GM18861 (cell line): Measurements from ENCODE around the gene P2RY12.

Experiments used
- ATAC-seq: cut with Tn5 transposase; IDR thresholded peaks from one replicate; pipeline ENCODE4 v1.9.1; 2021; ENCODE audit not compliant: unreplicated experiment

P2RY12 gene

DNA sequence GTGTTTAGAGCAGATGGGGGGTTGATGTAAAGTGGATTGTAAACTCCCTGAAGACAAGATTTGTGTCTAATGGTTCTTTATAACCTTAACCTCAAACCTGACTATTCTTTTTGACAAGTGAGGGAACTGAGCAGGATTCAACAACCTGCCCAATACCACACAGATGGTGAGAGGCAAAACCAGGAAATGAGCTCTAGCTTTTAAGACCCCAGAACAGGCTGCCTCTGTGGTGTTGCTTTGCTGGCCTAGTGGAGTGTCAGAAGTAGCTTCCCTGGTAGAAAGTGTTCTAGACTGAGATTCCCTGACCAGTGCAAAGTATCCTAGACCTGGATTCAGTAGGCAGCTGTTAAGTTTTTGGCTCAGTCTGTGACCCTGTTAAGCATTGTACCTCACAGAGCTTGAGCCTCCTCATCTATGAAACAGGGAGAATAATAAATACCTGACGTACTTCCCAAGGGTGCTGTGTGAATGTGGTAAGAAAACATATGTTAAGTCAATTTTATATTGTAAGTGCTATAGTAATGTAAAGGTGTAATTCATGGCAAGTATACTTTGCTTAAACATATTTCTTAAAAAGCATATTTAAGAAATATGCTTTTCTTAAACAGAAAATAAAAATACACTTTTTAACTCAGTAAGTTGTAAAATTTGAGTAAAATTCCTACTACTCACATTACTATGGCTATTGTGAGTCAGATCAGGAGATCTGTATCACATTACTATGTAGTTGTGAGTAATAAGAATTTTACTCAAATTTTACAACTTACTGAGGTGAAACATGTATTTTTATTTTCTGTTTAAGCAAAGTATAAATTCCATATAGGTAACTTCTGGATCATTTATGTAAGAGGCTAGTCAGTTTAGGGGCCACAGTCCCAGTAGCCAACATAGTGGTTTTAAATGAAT lies 76.7 kb downstream of the P2RY12 start:
- no peak for ATAC-seq

DNA sequence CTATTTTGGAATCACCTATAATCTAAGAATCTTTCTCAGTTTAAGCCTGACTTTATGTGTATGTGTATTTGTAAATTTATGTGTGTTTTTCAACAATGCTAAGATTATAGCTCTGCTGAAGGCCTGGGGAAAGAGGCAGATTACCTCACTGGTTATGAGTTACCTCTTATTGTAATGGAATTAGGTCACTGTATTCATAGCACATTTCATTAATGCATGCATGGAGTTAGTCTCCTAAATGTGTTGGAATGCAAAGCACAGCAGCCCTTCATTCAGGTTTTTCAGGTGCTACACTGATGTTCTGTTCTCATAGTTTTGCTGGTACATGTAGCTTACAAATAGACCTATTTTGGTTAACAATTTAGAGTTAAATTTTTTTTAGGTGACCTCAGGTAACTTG lies 77.4 kb downstream of the P2RY12 start:
- ATAC-seq: no peak

DNA sequence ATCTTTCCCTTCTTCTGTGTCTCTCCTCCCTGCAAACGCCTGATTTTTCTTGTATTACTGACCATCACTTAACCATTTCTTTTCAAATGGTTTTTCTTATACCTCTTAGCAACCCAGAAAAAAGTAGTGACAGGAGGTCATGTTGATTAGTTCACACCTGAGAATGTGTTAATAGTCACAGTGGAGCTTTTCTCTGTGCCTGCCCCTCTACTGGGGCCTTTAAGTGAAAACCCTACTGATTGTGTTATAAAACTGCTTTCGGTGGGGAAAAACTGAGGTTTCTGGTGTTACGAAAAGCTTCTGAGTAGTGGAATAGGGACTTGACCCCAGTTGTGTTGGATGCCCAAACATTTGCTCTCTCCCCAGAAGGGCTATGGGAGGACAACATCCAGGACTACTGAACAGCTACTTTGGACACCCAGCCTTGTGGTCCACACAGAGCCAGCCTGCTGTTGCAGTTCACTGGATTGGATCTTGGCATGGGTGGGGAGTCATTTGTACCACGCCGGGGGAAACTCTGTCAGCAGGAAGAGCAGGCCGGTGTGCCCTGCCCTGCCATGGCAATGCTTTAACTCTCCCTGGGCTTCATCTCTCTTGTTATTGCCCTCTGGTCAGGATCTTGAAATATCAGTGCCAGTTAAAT lies 78.3 kb downstream of the P2RY12 start:
- no peak for ATAC-seq

DNA sequence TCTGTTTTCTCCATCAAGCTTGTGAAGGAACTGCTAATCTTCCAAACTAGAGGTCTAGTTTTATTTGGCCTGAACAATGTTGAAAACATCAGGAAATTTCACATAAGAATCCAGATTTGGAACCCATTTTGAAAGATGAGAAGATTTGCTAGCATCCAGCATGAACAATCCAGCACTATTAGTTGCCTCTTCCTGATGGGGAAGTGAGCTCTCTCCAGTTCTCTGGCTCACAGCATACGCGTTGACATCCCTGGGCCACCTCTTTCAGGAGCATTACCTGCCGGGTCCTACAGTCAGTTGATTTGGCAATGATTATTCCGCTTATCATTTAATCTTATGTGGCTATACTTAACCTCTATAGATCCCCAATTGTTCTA lies 78.8 kb downstream of the P2RY12 start:
- no peak for ATAC-seq

DNA sequence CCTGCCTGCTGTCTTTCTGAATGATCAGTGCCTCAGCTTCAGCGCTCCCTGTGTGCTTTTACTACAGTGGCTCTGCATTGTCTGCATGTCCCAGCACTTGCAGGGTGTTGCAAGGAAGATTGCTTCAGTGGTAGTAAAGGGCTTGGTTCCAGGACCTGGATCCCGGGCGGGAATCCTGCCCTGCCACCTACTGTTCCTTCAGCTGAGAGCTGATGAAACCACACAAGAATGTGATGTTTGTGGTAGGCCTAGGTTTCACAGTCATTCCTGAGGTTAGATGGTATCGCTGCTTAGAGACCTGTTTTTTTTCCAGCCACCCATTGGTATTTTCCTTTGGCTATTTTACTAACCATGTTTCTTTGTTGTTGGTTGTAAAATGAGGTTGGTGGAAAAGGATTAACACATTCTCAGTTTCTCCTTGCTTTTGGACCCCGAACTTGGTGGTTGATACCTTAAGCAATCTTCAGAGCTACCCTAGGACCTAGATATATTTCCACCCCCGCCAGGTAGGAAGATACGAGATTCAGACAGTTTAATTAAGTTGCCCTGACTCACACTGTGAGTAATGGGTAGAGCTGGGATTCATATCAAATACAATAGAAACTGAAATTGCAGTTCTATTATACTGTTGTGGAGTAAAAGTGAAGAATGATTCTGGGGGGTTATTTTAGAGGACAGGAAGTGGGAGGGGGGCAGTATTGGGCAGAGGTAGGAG lies 79.3 kb downstream of the P2RY12 start:
- no peak for ATAC-seq

DNA sequence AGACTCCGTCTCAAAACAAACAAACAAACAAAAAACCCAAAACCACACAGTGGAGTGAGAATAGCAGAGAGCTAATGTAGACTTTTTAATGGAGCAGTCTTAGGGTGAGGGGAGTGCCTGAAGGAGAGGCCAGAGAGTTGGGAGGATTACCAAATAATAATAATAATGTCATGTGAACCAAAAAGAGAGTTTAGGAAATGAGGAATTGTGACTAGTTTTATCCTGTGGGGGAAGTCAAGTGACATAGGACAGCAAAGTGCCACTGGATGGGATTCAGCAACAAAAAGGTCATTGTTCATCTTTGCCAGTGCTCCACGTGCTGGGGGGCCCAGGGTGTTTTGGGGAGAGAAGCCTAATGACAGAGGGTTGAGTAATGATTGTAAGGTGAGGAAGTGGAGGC lies 80.8 kb downstream of the P2RY12 start:
- no peak for ATAC-seq

DNA sequence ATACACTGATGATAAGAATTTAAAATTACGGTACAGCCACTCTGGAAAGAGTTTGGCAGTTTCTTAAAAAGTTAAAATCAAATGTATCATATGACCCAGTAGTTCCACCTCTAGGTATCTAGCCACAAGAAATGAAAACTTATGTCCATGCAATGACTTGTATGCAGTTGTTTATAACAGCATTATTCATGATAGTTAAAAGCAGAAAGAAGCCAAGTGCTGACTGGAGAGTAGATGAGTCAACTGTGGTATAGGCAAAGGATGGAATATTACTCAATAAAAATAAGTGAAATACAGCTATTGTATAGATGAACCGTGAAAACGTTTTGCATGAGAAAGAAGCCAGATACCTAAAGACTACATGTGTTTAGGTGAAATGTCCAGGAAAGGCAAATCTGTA lies 82.8 kb downstream of the P2RY12 start:
- no peak for ATAC-seq

DNA sequence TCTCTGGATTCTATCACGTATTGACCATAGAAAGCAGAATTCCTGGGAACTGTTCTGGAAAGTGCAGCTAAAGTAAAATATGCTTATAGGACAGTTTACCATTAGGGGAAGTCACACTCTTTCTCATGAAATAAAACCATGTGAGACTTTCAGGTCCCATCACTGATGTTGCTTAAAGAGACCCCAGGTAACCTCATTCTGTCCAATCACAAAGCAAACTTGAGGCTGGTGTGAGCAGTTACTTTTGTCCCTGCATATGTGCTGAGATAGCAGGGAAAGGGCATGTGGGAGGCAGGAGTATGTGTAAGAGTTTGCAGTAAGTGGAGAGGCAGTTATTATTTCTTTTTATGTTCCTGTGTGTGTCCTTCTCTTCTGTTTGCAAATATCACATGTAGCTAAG lies 84.0 kb downstream of the P2RY12 start:
- ATAC-seq: no peak

DNA sequence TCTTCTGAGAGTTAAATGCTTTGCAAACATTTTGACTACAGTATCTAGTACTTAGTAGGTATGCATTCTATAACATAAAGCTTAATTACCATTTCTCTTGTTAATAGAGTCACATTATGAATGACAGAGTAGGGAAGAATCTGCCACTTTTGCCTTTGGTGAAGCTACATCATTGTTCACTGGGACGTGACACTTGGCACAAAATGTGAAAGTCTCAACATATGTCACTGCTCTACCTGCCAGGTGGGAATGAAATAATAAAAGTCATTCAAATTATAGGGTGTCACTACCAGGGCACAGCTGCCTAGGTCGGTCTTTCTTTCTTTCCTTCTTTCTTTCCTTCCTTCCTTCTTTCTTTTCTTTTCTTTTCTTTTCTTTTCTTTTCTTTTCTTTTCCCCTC lies 85.5 kb downstream of the P2RY12 start:
- ATAC-seq: no peak

DNA sequence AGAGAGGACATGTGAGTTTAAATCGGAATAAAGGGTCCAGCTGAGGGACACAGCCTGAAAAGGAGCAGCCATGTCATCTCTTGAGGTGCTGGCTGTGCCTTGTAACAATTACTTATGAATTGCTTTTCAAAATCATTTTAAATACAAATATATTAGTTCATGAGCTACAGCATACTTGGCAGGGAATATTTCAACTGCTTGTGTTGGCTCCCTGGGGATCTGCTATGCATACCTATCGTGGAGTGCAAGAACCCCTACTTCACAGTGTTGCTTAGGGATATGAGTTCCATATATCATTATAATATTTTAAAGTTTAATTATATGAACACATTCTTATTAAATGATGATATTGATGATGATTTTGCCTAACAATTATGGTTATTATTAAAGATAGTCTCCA lies 87.1 kb downstream of the P2RY12 start:
- ATAC-seq: no peak

DNA sequence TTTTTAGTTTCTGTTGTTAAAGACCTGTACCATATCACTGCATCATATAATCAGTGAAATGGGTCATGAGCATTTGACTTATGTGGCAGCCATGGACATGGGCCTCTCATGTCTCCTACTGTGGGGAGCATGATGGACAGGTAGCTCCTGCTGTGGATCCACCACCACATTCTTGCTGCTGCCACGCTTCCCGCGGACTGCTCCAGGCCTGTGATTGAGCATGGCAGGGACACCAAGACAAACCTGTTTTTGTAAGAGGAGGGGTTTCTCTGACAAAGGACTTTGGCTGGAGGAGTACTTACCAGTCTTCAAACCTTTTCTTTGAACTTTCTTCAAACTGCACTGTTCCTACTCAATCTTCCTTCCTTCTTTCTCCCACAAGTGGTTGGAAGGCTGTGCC lies 88.3 kb downstream of the P2RY12 start:
- no peak for ATAC-seq

DNA sequence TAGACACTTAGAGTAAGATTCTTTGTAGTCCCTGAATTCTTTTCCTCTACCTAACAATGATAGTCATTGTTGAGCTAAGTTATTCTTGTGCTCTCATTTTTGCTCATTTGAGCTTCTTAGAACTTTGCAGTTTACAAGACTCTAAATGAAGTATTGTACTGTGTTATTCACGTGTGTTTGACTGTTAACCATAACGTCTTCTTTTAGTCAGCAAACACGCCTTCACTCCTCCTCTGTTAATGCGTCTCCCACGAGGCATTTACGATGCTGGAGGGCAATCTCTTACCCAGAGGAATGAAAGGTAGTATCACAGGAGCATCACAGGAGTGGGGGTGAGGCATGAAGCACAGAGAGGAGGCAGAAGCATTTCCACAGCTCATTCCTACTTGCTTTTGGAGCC lies 91.4 kb downstream of the P2RY12 start:
- no peak for ATAC-seq

DNA sequence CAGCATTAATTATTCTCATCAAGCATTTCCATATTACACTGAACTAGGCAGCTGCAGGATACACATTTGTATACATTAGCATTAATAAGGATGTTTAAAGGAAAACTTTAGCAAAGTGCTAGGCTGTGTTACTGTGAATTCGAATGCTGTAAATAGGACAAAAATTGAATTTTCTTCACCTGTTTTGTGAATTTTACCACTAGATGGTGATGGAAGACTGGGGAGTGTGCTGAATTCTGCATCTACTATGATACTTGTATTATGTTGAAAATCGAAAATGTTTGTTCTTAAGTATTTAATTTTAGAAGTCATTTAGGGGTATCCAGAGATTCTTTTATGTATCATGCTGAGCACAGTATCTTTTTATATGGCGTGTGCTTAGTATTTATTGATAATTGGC lies 93.9 kb downstream of the P2RY12 start:
- no peak for ATAC-seq

DNA sequence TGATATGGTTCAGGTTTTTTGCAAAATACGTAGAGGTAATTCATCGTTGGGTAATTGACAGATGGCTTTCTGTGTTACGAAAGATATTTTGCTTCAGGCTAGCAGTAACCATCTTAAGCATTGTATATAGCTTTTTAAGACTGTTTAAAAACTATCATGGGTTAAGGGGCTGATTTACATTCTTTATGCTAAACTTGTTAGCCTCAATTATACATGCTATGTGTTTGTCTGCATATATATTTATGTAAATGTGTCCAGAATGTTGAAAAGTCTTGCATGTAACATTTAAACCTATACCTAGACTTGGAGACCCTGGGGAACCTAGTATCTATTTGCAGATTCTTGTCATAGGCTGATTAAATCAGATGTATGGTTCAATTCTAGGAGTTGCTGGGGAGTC lies 95.1 kb downstream of the P2RY12 start:
- ATAC-seq: no peak
